OCI-LY7 (cell line): ENCODE data around the gene IRF8. TPM values are rescaled to one million over a fixed set of nuclear protein-coding genes. Genes with fewer than 3 reads are reported as not detected.

Experiments used
- BruUV-seq: library from RNA; stranded (reverse); fragments of 400-500 nt; replicated peaks from 2 replicates; lab custom pipeline; 2021; lab: Mats Ljungman, UMichigan
- CTCF ChIA-PET: fragments of 300-600 bp; sonication (Branson Sonifier 250); formaldehyde crosslinking; loops from one replicate; lab custom pipeline; 2022; ENCODE audit warnings: antibody characterized with exemption; ENCODE audit not compliant: unreplicated experiment; lab: Charles Lee
- POLR2A ChIA-PET: fragments of 300-600 bp; sonication (Branson Sonifier 250); formaldehyde crosslinking; loops from one replicate; lab custom pipeline; 2022; ENCODE audit warnings: antibody characterized with exemption; lab: Charles Lee
- DNase-seq: peaks from one replicate; pipeline ENCODE4 v3.0.0-alpha.2; 2015; ENCODE audit warnings: low spot score
- H2AFZ ChIP-seq: fragments of 200-600 bp; sonication (generic), shearing (Covaris generic); 2 replicates; pipeline ENCODE4 v1.6.1; 2014; ENCODE audit warnings: mild to moderate bottlenecking, antibody characterized with exemption, low read length, moderate library complexity
- H3K27ac ChIP-seq: fragments of 200-600 bp; sonication (generic); 2 replicates; pipeline ENCODE4 v1.5.1; 2014; ENCODE audit warnings: mixed run types, low read depth, mild to moderate bottlenecking, moderate library complexity, low read length, inconsistent platforms; ENCODE audit not compliant: poor library complexity, severe bottlenecking
- H3K36me3 ChIP-seq: fragments of 200-600 bp; sonication (generic); 2 replicates; pipeline ENCODE4 v1.6.1; 2014; ENCODE audit warnings: mild to moderate bottlenecking, antibody characterized with exemption, low read length, moderate library complexity, mixed read lengths; ENCODE audit not compliant: insufficient read depth
- H3K4me1 ChIP-seq: fragments of 200-600 bp; sonication (generic); 2 replicates; pipeline ENCODE4 v1.5.1; 2014; ENCODE audit warnings: mild to moderate bottlenecking, low read length; ENCODE audit not compliant: insufficient read depth, poor library complexity, severe bottlenecking
- H3K4me2 ChIP-seq: fragments of 200-600 bp; sonication (generic); 2 replicates; pipeline ENCODE4 v1.6.1; 2014; ENCODE audit warnings: mild to moderate bottlenecking, low read length
- H3K4me3 ChIP-seq: fragments of 200-600 bp; sonication (generic); 2 replicates; pipeline ENCODE4 v1.5.1; 2014; ENCODE audit warnings: mild to moderate bottlenecking, low read depth, low read length; ENCODE audit not compliant: poor library complexity, severe bottlenecking
- H3K79me2 ChIP-seq: fragments of 200-600 bp; sonication (generic); 2 replicates; pipeline ENCODE4 v1.6.1; 2016; ENCODE audit warnings: low read depth, mild to moderate bottlenecking, low read length, moderate library complexity, mixed read lengths; ENCODE audit not compliant: insufficient read depth
- H3K9me2 ChIP-seq: fragments of 200-600 bp; sonication (generic); 2 replicates; pipeline ENCODE4 v1.6.1; 2016; ENCODE audit warnings: mild to moderate bottlenecking, low read length, mixed read lengths; ENCODE audit not compliant: insufficient read depth
- H3K9me3 ChIP-seq: fragments of 200-600 bp; sonication (generic); 2 replicates; pipeline ENCODE4 v1.6.1; 2014; ENCODE audit warnings: mild to moderate bottlenecking, mixed run types, low read length, mixed read lengths
- H4K20me1 ChIP-seq: fragments of 200-600 bp; sonication (generic); 2 replicates; pipeline ENCODE4 v1.6.1; 2014; ENCODE audit warnings: mild to moderate bottlenecking, antibody characterized with exemption, low read length, moderate library complexity, mixed read lengths; ENCODE audit not compliant: insufficient read depth
- CTCF ChIP-seq: fragments of 200-600 bp; sonication (generic); conservative IDR thresholded peaks from 2 replicates; pipeline ENCODE4 v1.5.1; 2014; ENCODE audit warnings: mild to moderate bottlenecking, antibody characterized with exemption, low read length, moderate library complexity, mixed read lengths
- EZH2phosphoT487 ChIP-seq: fragments of 200-600 bp; sonication (generic); IDR thresholded peaks from 2 replicates; pipeline ENCODE4 v1.6.1; 2018; ENCODE audit warnings: low read depth, borderline replicate concordance, mild to moderate bottlenecking, mixed run types, antibody characterized with exemption, low read length, moderate library complexity, mixed read lengths
- intact Hi-C: fragments of 100-400 bp; cut with micrococcal nuclease; formaldehyde crosslinking; loops from one replicate; pipeline ENCODE4 v1.10.0; 2022; ENCODE audit not compliant: unreplicated experiment
- total RNA-seq, 2 experiments: library from RNA; depleted of rRNA in 1 of 2; stranded (reverse); fragments of >200 nt in 1 of 2; shearing (Covaris generic) in 1 of 2; gene quantifications; 2 replicates each; pipeline ENCODE4 v1.2.3, GENCODE V29; 2014 to 2022

The IRF8 gene
- total RNA-seq, 2 experiments from 2014 or later = 181 to 224 TPM

GRCh38 chr16:85965125-85965524, 66.2 kb downstream of the IRF8 start:
- H3K9me2 ChIP-seq = no peaks in the 10 kb centered on the region
- intact Hi-C loops = no loop called here
- 0 out of 2 replicates have a peak, but pooled peaks cover 3% of the 10 kb centered on the region for H3K9me3 ChIP-seq
- H3K79me2 ChIP-seq = no peaks in the 10 kb centered on the region
- no peak overlapping the region for H3K4me3 ChIP-seq
- no peaks in the 10 kb centered on the region for H4K20me1 ChIP-seq
- peaks cover 8% of the 10 kb centered on the region for H3K4me1 ChIP-seq
- H3K4me2 ChIP-seq = no peak overlapping the region
- H2AFZ ChIP-seq = no peak overlapping the region
- DNase-seq = no peak
- ChIA-PET POLR2A (interaction anchor here (0.8 to 1.8 kb wide), 4 partner anchors 11 to 66 kb away, joined by 3 to 4 read pairs (median 4); no protein-coding TSS in a partner anchor), CTCF (no interaction called here)
- no peak overlapping the region for H3K27ac ChIP-seq
- no peaks in the 10 kb centered on the region for H3K36me3 ChIP-seq
- TF ChIP-seq EZH2phosphoT487 (no peak), CTCF (no peak)
- no TSS peak for BruUV-seq

- Histone ChIP-seq H4K20me1 (no peaks in the 10 kb centered on the region), H3K9me2 (no peaks in the 10 kb centered on the region), H3K79me2 (no peaks in the 10 kb centered on the region), H3K36me3 (no peaks in the 10 kb centered on the region), H3K4me2 (no peak overlapping the region), H3K4me3 (no peak overlapping the region), H3K9me3 (0 out of 2 replicates have a peak, but pooled peaks cover 4% of the 10 kb centered on the region), H3K27ac (no peak overlapping the region), H3K4me1 (peaks cover 8% of the 10 kb centered on the region), H2AFZ (no peak overlapping the region)
- intact Hi-C loops = no loop called here
- BruUV-seq = no TSS peak
- DNase-seq = no peak
- no peak for TF ChIP-seq EZH2phosphoT487
- no peak for TF ChIP-seq CTCF
- ChIA-PET CTCF (no interaction called here), POLR2A (no interaction called here)
Measured at GRCh38 chr16:85967111-85967510, 68.1 kb downstream of the IRF8 start.

GRCh38 chr16:85968041-85968920, 69.3 kb downstream of the IRF8 start:
- TF ChIP-seq EZH2phosphoT487 (no peak), CTCF (no peak)
- Histone ChIP-seq H3K4me2 (no peak overlapping the region), H3K9me2 (no peaks in the 10 kb centered on the region), H3K9me3 (0 out of 2 replicates have a peak, but pooled peaks cover 6% of the 10 kb centered on the region), H3K79me2 (no peaks in the 10 kb centered on the region), H3K4me3 (no peak overlapping the region), H3K27ac (no peak overlapping the region), H2AFZ (no peak overlapping the region), H3K36me3 (no peaks in the 10 kb centered on the region), H4K20me1 (no peaks in the 10 kb centered on the region), H3K4me1 (peaks cover 8% of the 10 kb centered on the region)
- no peak for DNase-seq
- ChIA-PET CTCF (no interaction called here), POLR2A (no interaction called here)
- no TSS peak for BruUV-seq
- intact Hi-C loops = no loop called here
